Liver (tissue), 3 donors: ENCODE data around the gene LYPD5.

Source experiments
- JUND ChIP-seq, 2 donors: IDR thresholded peaks; 2 replicates each; pipeline ENCODE4 v1.6.1; 2016; ENCODE audit warnings: antibody characterized with exemption in 2 of 2
- RAD21 ChIP-seq, 2 donors: IDR thresholded peaks; 2 replicates each; pipeline ENCODE4 v1.6.1; 2016; ENCODE audit warnings: antibody characterized with exemption in 2 of 2, mild to moderate bottlenecking in 2 of 2
- REST ChIP-seq: IDR thresholded peaks from 2 replicates; pipeline ENCODE4 v1.6.1; 2016; ENCODE audit warnings: antibody characterized with exemption, mild to moderate bottlenecking
- SP1 ChIP-seq: IDR thresholded peaks from 2 replicates; pipeline ENCODE4 v1.6.1; 2018; ENCODE audit warnings: antibody characterized with exemption, mild to moderate bottlenecking
- TAF1 ChIP-seq: conservative IDR thresholded peaks from 2 replicates; pipeline ENCODE4 v1.6.1; 2016; ENCODE audit warnings: antibody characterized with exemption, mild to moderate bottlenecking
- YY1 ChIP-seq: IDR thresholded peaks from 2 replicates; pipeline ENCODE4 v1.6.1; 2016; ENCODE audit warnings: antibody characterized with exemption, mild to moderate bottlenecking
- TF ChIP-seq, protein P1 (sequence below): fragments of 150-350 bp; IDR thresholded peaks from 2 replicates; pipeline ENCODE4 v1.5.1; 2017; ENCODE audit warnings: improper control_type of control experiment, low read depth, low read length; ENCODE audit not compliant: missing input control
- TF ChIP-seq, protein P2 (sequence below): IDR thresholded peaks from 2 replicates; pipeline ENCODE4 v1.6.1; 2016; ENCODE audit warnings: antibody characterized with exemption
- donor health status: healthy.
- donor health status: healthy.

DNA sequence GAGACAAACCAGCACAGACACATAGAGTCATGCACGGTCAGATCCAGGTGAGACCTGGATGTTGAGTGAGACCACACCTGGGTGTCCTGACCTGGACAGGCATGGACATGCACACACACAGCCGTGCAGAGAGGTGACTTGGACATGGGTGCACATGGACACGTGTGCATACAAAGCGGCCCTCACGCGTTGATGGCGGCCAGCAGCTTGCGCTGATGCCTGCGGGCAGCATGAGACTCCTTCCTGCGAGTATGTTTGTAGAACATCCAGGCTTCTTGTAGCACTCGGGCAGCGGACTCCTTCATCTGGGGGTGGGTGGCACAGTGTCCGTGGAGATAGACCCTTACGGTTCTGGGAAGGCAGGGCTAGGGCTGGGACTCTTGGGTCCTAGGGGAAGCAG is 33.0 kb downstream of the LYPD5 start:
- TF ChIP-seq, protein P1, sequence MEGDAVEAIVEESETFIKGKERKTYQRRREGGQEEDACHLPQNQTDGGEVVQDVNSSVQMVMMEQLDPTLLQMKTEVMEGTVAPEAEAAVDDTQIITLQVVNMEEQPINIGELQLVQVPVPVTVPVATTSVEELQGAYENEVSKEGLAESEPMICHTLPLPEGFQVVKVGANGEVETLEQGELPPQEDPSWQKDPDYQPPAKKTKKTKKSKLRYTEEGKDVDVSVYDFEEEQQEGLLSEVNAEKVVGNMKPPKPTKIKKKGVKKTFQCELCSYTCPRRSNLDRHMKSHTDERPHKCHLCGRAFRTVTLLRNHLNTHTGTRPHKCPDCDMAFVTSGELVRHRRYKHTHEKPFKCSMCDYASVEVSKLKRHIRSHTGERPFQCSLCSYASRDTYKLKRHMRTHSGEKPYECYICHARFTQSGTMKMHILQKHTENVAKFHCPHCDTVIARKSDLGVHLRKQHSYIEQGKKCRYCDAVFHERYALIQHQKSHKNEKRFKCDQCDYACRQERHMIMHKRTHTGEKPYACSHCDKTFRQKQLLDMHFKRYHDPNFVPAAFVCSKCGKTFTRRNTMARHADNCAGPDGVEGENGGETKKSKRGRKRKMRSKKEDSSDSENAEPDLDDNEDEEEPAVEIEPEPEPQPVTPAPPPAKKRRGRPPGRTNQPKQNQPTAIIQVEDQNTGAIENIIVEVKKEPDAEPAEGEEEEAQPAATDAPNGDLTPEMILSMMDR = no peak
- TF ChIP-seq REST = no peak
- no peak for TF ChIP-seq SP1
- TF ChIP-seq TAF1 = no peak
- no peak for TF ChIP-seq YY1
- no peak for TF ChIP-seq JUND (IDR thresholded peaks at IDR 0.05)
- TF ChIP-seq, protein P2, sequence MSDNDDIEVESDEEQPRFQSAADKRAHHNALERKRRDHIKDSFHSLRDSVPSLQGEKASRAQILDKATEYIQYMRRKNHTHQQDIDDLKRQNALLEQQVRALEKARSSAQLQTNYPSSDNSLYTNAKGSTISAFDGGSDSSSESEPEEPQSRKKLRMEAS = no peak
- no peak for TF ChIP-seq RAD21 (IDR thresholded peaks at IDR 0.05)
